GM18861 (cell line): ENCODE results near the gene SLC8A3.

ENCODE experiments used
- ATAC-seq: cut with Tn5 transposase; IDR thresholded peaks from one replicate; pipeline ENCODE4 v1.9.1; 2021; ENCODE audit not compliant: unreplicated experiment

SLC8A3 gene

GRCh38 chr14:70177081-70177800, 11.5 kb downstream of the SLC8A3 start:
- no peak for ATAC-seq

- ATAC-seq, result no peak
Measured at GRCh38 chr14:70173569-70173968, 15.2 kb downstream of the SLC8A3 start.

- ATAC-seq, result no peak
Measured at GRCh38 chr14:70171726-70172125, 17.0 kb downstream of the SLC8A3 start.

- no peak for ATAC-seq
Measured at GRCh38 chr14:70170976-70171375, 17.8 kb downstream of the SLC8A3 start.

GRCh38 chr14:70168406-70168805, 20.3 kb downstream of the SLC8A3 start:
- no peak for ATAC-seq

- ATAC-seq, result no peak
Measured at GRCh38 chr14:70166530-70167203, 22.1 kb downstream of the SLC8A3 start.

GRCh38 chr14:70162358-70162757, 26.4 kb downstream of the SLC8A3 start:
- ATAC-seq, result no peak

GRCh38 chr14:70156592-70156991, 32.2 kb downstream of the SLC8A3 start:
- ATAC-seq, result no peak

GRCh38 chr14:70152704-70153103, 36.0 kb downstream of the SLC8A3 start:
- ATAC-seq, result no peak

- no peak for ATAC-seq
Measured at GRCh38 chr14:70152081-70152480, 36.7 kb downstream of the SLC8A3 start.

- ATAC-seq, result no peak
Measured at GRCh38 chr14:70149596-70150165, 39.1 kb downstream of the SLC8A3 start.

- no peak for ATAC-seq
Measured at GRCh38 chr14:70148911-70149595, 39.7 kb downstream of the SLC8A3 start.

- no peak for ATAC-seq
Measured at GRCh38 chr14:70148351-70148750, 40.4 kb downstream of the SLC8A3 start.

- ATAC-seq, result no peak
Measured at GRCh38 chr14:70144046-70144445, 44.7 kb downstream of the SLC8A3 start.

GRCh38 chr14:70143306-70143705, 45.4 kb downstream of the SLC8A3 start:
- no peak for ATAC-seq

GRCh38 chr14:70140614-70141013, 48.1 kb downstream of the SLC8A3 start:
- no peak for ATAC-seq

- peak; percentile 50 for ATAC-seq
Measured at GRCh38 chr14:70139384-70139783, 49.4 kb downstream of the SLC8A3 start.

- no peak for ATAC-seq
Measured at GRCh38 chr14:70137788-70138187, 51.0 kb downstream of the SLC8A3 start.

GRCh38 chr14:70133461-70133860, 55.3 kb downstream of the SLC8A3 start:
- no peak for ATAC-seq

- no peak for ATAC-seq
Measured at GRCh38 chr14:70130482-70130881, 58.3 kb downstream of the SLC8A3 start.

- ATAC-seq, result no peak
Measured at GRCh38 chr14:70127186-70127585, 61.6 kb downstream of the SLC8A3 start.

- no peak for ATAC-seq
Measured at GRCh38 chr14:70123796-70124195, 65.0 kb downstream of the SLC8A3 start.
